ENCODE measurements around the gene ZNF74.

Gene ZNF74

GRCh38 chr22:20420157-20420842 lies 26.3 kb downstream of the ZNF74 start:
- DNase-seq (ENCODE audit: low spot score): no peak

GRCh38 chr22:20421507-20421874 lies 27.5 kb downstream of the ZNF74 start:
- no peak for DNase-seq (ENCODE audit: low spot score)

DNA sequence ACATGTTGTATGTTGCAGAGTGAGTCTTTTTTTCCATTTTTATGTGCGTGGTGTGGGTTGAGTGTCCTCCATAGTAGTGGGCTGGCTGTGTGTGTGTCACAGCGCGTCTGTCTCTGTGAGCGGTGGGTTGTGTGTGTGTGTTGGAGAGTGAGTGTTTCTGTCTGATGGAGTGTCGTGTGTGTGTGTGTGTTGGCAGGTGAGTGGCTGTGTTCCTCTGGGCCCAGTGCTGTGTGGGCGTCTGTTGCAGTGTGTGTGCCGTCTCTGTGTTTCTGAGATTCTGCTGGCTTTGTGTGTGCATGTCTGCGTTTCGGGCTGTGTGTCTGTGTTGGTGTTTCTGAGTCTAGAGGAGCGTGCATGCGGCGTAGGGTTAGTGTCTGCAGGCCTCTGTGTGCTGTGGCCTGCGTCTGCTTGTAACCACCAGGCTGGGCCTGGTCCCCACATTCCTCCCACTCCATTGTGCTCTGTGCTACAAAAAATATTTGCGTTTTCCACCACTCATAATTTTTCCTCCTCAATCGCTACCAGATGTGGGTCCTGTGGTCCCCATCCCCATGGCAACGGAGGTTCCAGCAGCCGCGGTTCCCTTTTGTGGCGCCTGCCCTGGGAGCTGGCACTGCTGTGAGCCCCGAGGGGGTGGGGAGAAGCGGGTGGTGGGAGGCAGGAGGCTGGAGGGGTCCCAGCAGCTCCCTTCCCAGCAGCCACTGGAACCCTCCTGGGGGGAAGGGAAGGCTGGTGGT lies 28.5 kb downstream of the ZNF74 start:
- DNase-seq (ENCODE audit: low spot score): no peak

DNA sequence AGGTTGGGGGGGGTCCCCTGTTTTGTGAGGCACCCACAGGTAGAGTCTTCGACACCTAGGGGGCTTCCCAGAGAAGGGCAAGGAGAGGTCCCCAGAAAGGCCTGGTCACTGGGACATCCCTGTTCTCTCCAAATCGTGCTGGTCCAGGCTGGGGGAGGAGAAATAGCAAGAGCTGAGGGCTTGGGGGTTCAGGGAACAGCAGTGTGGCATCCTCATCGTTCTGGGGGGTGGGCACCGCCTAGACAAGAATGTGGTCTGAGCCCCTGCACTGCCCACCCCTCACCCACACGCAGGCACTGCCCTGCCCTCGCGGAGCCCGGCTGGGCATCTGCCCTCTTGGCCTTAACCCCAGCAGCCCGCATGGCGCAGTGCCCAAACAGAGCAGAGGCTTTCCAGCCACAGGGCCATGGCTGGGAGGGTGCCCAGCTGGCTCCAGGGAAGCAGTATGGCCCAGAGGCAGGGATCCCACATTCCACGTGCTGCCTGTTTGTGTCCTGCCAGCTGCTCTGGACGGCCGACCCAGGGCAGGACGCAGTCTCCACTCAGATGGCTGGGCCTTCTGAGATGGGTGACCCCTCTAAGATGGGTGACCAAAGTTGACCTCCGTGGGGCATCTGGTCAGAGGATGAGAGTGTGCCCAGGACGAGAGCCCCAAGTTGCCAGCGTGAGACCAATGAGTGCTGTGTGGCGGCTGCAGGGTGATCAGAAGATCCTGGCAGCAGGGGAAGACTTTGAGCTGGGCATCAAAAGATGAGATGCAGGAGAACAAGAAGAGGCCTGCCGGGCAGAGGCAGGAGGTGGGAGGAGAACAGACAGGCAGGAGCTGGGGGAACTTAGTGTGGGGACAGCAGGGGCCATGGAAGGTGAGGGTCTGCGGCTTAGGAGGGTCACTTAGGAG lies 29.3 kb downstream of the ZNF74 start:
- no peak for DNase-seq (ENCODE audit: low spot score)

DNA sequence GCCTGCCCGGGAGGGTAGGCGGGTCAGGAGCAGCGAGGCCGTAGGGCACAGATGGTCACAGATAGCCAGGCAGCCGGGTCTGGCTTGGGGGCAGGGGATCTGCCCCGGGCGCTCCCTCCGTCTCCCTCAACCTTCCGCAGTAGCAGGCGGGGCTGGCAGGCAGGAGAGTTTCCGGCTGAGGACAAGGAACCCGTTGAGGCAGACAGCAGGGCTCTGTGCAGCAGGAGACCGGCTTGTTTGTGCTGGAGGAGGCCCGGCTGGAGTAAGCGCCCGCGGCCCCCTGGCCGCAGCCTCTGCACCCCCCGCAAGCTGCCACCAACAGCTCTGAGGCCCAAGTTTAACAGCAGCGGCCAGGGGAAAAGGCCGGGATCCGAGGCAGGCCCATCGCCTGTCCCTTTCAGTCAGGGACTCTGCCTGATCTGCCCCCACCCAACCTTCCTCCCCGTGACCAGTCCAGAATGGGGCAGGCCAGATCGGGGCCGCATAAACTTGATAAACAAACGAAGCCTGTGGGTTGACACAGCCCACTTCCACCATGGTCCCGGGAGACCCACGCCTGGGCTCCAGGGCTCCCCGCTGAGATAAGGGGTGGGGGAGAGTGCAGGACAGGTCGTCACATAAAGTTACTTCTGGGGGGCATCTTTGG lies 30.1 kb downstream of the ZNF74 start:
- DNase-seq (ENCODE audit: low spot score): no peak

GRCh38 chr22:20424568-20424931 lies 30.6 kb downstream of the ZNF74 start:
- DNase-seq (ENCODE audit: low spot score): no peak

DNA sequence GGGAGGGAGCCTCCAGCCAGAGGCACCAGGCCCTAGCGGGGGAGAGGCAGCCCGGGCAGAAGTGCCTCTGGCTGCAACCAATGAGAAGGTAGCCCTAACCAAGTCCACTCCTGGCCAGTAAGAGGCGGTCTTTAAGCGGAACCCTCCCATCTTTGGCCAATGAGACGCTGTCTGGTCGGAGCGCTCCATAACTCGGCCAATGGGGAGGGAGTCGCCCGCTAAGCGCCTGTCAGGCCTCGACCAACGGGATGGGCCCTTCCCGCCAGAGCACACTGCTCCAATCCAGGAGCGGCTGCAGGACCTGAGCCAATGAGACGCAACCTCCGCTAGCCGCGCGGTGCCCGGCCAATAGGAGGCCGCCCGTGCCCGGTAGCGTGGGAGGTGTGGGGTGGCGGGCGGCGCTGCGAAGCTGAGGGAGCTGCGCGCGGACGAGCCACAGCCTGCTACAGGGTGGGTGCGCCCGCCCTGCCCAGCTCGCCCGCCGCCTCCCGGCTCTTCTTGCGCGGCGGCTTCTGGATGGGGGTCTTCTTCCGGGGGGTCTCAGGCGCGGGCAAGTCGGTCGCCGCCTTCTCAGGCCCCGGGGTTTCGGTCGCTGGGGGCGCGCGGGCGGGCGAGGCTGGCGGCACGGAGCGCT lies 31.1 kb downstream of the ZNF74 start:
- DNase-seq (ENCODE audit: low spot score): no peak

- DNase-seq (ENCODE audit: low spot score): no peak
Observed at GRCh38 chr22:20425566-20426258, 31.8 kb downstream of the ZNF74 start.

- no peak for DNase-seq (ENCODE audit: low spot score)
Observed at GRCh38 chr22:20426259-20426615, 32.3 kb downstream of the ZNF74 start.

- DNase-seq (ENCODE audit: low spot score): no peak
Observed at GRCh38 chr22:20427104-20427944, 33.4 kb downstream of the ZNF74 start.

DNA sequence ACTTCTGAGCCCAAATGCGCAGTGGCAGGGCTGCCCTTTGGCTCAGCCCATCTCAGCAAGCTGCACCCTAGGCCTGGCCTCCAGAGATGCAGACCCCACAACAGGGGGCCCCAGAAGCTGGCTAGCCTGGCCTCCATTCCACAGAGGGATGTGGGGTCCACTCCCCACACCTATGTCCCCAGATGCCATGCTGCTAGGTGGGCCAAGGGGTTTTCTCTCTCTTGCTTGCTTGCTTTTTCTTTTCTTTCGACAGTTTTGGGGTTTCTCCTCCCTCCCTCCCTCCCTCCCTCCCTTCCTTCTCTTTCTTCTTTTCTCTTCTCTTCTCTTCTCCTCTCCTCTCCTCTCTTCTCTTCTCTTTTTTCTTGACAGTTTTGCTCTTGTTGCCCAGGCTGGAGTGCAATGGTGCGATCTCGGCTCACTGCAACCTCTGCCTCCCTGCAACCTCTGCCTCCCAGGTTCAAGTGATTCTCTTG lies 34.0 kb downstream of the ZNF74 start:
- DNase-seq (ENCODE audit: low spot score): no peak

- no peak for DNase-seq (ENCODE audit: low spot score)
Observed at GRCh38 chr22:20428496-20429253, 34.7 kb downstream of the ZNF74 start.

DNA sequence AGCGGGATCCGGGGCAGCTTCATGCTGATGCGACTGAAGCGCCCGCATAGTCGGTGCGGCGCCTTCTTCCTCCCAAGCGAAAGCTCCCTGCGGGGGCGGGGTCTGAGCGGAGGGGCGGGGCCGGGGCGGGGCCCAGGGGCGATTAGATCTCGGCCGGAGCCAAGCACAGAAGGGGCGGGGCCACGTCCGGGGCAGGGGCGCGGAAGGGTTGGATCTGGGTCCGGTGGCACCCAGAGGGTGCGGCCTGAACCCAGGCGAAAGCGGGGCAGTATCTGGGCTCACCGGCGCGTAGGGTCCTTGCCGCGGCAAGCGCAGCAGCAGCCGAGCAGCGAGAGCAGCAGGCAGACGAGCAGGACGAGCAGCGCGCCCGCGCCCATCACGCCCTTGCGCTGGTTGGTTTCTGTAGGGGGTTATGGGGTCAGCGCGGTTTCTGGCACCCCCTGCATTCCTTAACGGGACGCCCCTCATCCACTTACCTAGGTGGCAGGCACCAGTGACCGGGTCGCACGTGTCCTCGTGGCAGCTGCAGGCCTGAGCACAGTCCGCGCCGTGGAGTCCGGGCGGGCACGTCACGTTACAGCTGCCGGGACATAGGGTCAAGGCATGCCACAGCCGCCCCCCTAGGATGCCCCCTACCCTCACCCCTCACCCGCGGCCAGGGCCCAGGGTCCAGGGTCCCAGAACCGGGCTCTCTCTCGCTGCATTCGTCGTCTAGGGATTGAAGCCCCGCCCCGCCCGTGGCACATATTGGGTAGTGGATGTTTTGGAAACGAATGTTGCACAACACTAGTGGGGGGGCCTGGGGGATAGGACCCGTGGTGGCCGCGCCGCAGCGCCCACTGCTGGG lies 35.5 kb downstream of the ZNF74 start:
- no peak for DNase-seq (ENCODE audit: low spot score)

GRCh38 chr22:20430101-20430719 lies 36.3 kb downstream of the ZNF74 start:
- DNase-seq (ENCODE audit: low spot score): no peak

- peak; percentile 40 for DNase-seq (ENCODE audit: low spot score)
Observed at GRCh38 chr22:20430720-20431510, 37.0 kb downstream of the ZNF74 start.

DNA sequence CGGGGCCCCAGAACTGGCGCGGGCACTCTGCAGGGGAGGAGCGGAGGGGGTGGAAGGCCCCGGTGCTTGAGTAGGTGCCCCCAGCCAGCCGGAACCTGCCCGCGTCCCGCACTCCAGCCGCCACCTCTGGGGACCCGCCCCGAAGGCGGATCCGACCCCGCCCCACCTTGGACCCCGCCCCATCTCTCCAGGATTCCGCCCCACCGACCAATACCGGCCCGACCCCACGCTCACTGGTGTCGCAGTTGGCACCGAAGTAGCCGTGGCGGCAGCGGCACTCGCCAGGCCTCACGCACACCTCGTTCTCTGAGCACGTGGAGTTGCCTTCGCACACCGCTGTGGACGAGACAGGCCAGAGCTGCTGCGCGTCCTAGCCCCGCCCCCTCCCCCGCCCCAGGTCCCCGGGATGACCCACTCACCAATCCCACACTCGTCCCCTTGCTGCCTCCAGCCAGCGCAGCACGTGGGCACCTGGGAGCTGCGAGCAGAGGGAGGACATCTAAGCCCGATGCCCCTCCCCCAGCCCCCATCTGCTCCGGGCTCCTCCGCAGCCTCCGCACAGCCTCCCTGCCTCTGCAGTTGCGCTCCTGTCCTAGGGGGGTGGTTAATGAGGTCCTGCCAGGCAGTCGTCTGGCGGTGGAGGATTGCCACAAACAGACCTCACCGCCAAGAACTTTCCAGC lies 37.7 kb downstream of the ZNF74 start:
- no peak for DNase-seq (ENCODE audit: low spot score)

DNA sequence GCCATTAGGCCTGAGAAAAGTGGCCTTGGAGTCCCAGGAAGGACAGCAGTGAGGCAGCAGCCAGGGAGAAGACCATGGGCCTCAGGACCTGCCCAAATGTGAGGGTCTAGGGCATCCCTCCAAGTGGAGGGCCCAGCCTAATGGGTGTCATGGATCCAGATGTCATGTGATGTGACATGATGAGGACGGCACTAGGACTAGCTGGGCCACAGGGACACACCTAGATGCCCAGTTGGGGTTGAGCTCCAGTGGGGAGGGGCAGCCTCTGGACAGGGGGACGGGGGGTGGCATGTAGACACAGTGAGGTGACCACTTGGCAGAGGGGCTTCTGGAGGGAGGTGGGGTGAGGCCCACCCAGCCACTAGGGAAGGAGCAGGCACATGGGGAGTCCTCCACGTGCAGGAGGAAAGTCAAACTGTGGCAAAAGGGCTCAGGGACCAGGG lies 38.3 kb downstream of the ZNF74 start:
- DNase-seq (ENCODE audit: low spot score): no peak
